Neuron (in vitro differentiated cells): ENCODE results near the gene CHST11.

Experiments
- H2AFZ ChIP-seq: one replicate; pipeline ENCODE4 v1.6.1; 2013; ENCODE audit warnings: low read depth, mild to moderate bottlenecking, inconsistent platforms, low read length, moderate library complexity
- H3K27me3 ChIP-seq: one replicate; pipeline ENCODE4 v1.6.1; 2013; ENCODE audit warnings: low read length; ENCODE audit not compliant: insufficient read depth
- H3K36me3 ChIP-seq: one replicate; pipeline ENCODE4 v1.6.1; 2013; ENCODE audit warnings: low read length; ENCODE audit not compliant: insufficient read depth
- H3K4me1 ChIP-seq: one replicate; pipeline ENCODE4 v1.6.1; 2013; ENCODE audit warnings: low read length; ENCODE audit not compliant: insufficient read depth
- H3K4me3 ChIP-seq: 2 replicates; pipeline ENCODE4 v1.5.1; 2013; ENCODE audit warnings: mild to moderate bottlenecking, low read length, moderate library complexity
- H3K9me3 ChIP-seq: one replicate; pipeline ENCODE4 v1.6.1; 2013; ENCODE audit warnings: low read length

Gene CHST11

GRCh38 chr12:104438134-104438533 is 18.6 kb upstream of the CHST11 start:
- Histone ChIP-seq H3K4me1 (peaks cover 7% of the 10 kb centered on the region), H3K9me3 (no peaks in the 10 kb centered on the region), H3K36me3 (no peaks in the 10 kb centered on the region), H3K27me3 (peaks cover 4% of the 10 kb centered on the region), H2AFZ (no peak overlapping the region), H3K4me3 (no peak overlapping the region)

DNA sequence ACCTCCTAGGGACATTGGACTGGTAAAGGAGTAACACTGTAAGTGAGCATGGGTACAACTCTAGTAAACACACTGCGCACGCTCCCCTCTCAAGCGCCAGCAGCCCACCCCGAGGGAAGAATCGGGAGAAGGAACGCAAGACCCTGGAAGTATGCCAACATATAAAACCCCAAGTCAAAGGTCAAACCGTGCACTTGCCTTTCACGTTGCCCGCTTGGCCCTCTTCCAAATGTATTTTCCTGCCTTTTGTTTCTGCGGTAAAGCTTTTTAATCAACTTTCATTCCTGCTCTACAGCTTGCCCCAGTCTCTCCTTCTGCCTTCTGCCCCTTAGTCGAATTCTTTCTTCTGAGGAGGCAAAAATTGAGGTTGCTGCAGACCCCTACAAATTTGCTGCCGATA is 17.6 kb upstream of the CHST11 start:
- H2AFZ ChIP-seq, result no peak overlapping the region
- no peaks in the 10 kb centered on the region for H3K9me3 ChIP-seq
- H3K4me1 ChIP-seq, result peaks cover 9% of the 10 kb centered on the region
- H3K4me3 ChIP-seq, result no peak overlapping the region
- H3K36me3 ChIP-seq, result no peaks in the 10 kb centered on the region
- H3K27me3 ChIP-seq, result peaks cover 12% of the 10 kb centered on the region

GRCh38 chr12:104443008-104443407 is 13.7 kb upstream of the CHST11 start:
- H3K4me3 ChIP-seq, result no peak overlapping the region
- no peaks in the 10 kb centered on the region for H3K36me3 ChIP-seq
- peaks cover 11% of the 10 kb centered on the region for H3K4me1 ChIP-seq
- H3K9me3 ChIP-seq, result peaks cover 3% of the 10 kb centered on the region
- H3K27me3 ChIP-seq, result peaks cover 10% of the 10 kb centered on the region
- H2AFZ ChIP-seq, result no peak overlapping the region

- H3K4me3 ChIP-seq, result no peak overlapping the region
- no peak overlapping the region for H2AFZ ChIP-seq
- no peaks in the 10 kb centered on the region for H3K36me3 ChIP-seq
- peaks cover 5% of the 10 kb centered on the region for H3K4me1 ChIP-seq
- H3K9me3 ChIP-seq, result peaks cover 5% of the 10 kb centered on the region
- peaks cover 8% of the 10 kb centered on the region for H3K27me3 ChIP-seq
Measured at GRCh38 chr12:104446646-104447421, 9.9 kb upstream of the CHST11 start.

DNA sequence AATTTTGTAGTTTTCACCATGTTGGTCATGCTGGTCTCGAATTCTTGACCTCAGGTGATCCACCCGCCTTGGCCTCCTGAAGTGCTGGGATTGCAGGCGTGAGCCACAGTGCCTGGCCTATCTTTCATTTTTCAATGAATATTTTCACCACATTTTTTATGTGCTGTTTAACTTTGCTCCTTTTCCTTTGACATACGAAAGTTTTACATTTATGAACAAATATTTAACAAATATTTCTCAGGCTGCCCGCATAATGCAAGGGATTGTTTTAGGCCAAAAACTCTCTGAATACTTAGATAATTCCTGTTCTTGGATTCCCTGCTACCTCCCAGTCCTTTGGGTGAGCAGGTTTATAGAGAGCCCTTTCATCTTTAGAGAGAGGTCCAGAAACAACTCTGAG is 8.7 kb upstream of the CHST11 start:
- Histone ChIP-seq H3K4me1 (peaks cover 11% of the 10 kb centered on the region), H3K9me3 (peaks cover 5% of the 10 kb centered on the region), H3K27me3 (peaks cover 8% of the 10 kb centered on the region), H3K4me3 (no peak overlapping the region), H2AFZ (no peak overlapping the region), H3K36me3 (no peaks in the 10 kb centered on the region)

- peaks cover 11% of the 10 kb centered on the region for H3K4me1 ChIP-seq
- no peak overlapping the region for H2AFZ ChIP-seq
- peaks cover 4% of the 10 kb centered on the region for H3K27me3 ChIP-seq
- H3K9me3 ChIP-seq, result peaks cover 5% of the 10 kb centered on the region
- H3K36me3 ChIP-seq, result no peaks in the 10 kb centered on the region
- H3K4me3 ChIP-seq, result no peak overlapping the region
Measured at GRCh38 chr12:104448451-104448850, 8.3 kb upstream of the CHST11 start.

DNA sequence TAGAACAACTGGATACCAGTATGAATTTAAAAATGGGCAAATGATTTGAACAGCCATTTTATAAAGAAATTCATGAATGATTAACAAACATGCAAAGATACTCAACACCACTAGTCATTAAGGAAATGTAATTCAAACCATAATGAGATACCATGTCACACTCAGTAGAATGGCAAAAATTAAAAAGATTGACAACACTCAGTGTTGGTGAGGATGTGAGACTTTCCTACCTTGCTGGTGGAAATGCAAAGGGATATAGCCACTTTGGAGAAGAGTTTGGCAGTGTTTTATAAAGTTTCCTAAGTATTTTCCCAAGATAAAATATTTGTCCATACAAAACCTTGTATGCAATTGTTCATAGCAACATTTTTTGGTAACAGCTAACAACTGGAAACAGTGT is 6.0 kb upstream of the CHST11 start:
- Histone ChIP-seq H3K9me3 (peaks cover 5% of the 10 kb centered on the region), H3K4me1 (peaks cover 10% of the 10 kb centered on the region), H2AFZ (no peak overlapping the region), H3K4me3 (no peak overlapping the region), H3K27me3 (no peaks in the 10 kb centered on the region), H3K36me3 (no peaks in the 10 kb centered on the region)

DNA sequence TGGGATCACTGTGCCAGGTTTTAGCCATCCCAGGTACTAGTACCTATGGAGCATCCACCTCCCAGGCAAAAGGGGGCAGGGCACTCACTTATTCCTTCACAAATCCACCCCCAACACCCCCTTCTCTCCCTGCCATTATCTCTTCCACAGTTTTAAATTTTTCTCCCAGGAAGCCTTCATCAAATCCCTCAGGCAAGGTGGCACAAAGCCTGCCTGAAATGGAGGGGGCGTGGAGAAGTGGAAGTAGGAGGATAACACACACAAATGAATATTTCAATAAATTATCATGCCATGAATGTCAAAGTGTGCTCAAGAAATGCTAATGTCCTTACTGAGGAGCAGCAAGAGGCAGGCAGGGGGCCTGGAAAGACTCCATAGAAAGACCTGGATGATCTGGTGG is 4.7 kb upstream of the CHST11 start:
- no peaks in the 10 kb centered on the region for H3K36me3 ChIP-seq
- no peak overlapping the region for H2AFZ ChIP-seq
- peaks cover 17% of the 10 kb centered on the region for H3K4me1 ChIP-seq
- H3K27me3 ChIP-seq, result no peaks in the 10 kb centered on the region
- H3K4me3 ChIP-seq, result no peak overlapping the region
- peaks cover 2% of the 10 kb centered on the region for H3K9me3 ChIP-seq

- Histone ChIP-seq H2AFZ (no peak overlapping the region), H3K4me1 (peaks cover 17% of the 10 kb centered on the region), H3K36me3 (no peaks in the 10 kb centered on the region), H3K9me3 (peaks cover 2% of the 10 kb centered on the region), H3K27me3 (no peaks in the 10 kb centered on the region), H3K4me3 (no peak overlapping the region)
Measured at GRCh38 chr12:104453133-104453532, 3.6 kb upstream of the CHST11 start.

- Histone ChIP-seq H3K27me3 (no peaks in the 10 kb centered on the region), H3K4me1 (peaks cover 30% of the 10 kb centered on the region), H2AFZ (no peak overlapping the region), H3K4me3 (no peak overlapping the region), H3K9me3 (peaks cover 2% of the 10 kb centered on the region), H3K36me3 (no peaks in the 10 kb centered on the region)
Measured at GRCh38 chr12:104454997-104455396, 1.8 kb upstream of the CHST11 start.

GRCh38 chr12:104455578-104456416 is 951 bp upstream of the CHST11 start:
- H2AFZ ChIP-seq, result peak overlapping the region; percentile 90

DNA sequence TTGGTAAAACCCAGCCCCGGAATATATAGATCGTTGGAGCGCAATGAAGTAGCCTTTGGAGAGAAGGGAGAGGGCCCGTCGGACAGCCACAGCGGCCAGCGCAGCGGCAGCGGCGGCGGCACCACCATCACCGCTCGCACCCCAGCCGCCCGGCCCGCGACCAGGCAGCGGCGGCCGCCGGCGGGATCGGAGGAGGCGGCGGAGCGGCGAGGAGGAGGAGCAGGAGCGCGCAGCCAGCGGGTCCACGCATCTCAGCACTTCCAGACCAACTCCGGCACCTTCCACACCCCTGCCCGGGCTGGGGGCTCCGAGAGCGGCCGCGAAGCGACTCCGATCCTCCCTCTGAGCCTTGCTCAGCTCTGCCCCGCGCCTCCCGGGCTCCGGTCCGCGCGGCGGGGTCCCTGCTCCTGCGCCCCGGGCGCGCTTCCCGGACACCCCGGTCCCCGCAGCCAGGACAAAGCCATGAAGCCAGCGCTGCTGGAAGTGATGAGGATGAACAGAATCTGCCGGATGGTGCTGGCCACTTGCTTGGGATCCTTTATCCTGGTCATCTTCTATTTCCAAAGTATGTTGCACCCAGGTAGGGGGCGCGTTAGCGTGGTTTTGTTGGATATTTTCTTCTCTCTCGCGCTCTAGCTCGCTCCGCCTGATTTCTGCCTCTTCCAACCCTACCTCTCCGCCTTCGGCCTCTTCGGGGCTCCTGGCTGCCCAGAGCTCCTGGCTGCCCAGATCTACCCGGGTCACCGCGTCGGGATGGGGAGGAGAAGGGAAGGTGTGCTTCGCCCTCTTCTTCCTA is 400 bp downstream of the CHST11 start:
- no peaks in the 10 kb centered on the region for H3K36me3 ChIP-seq
- H3K4me1 ChIP-seq, result peaks cover 27% of the 10 kb centered on the region
- no peaks in the 10 kb centered on the region for H3K27me3 ChIP-seq
- peak overlapping the region; percentile 90 for H2AFZ ChIP-seq
- H3K9me3 ChIP-seq, result no peaks in the 10 kb centered on the region
- H3K4me3 ChIP-seq, result peak overlapping the region; percentile 74

More at GRCh38 chr12:104455578-104456416, 951 bp upstream of the CHST11 start:
- Histone ChIP-seq H3K4me1 (peaks cover 30% of the 10 kb centered on the region), H3K9me3 (peaks cover under 1% of the 10 kb centered on the region), H3K4me3 (peak overlapping the region; percentile 74), H3K36me3 (no peaks in the 10 kb centered on the region), H3K27me3 (no peaks in the 10 kb centered on the region)
